ENCODE results near the gene XYLT2.

DNA sequence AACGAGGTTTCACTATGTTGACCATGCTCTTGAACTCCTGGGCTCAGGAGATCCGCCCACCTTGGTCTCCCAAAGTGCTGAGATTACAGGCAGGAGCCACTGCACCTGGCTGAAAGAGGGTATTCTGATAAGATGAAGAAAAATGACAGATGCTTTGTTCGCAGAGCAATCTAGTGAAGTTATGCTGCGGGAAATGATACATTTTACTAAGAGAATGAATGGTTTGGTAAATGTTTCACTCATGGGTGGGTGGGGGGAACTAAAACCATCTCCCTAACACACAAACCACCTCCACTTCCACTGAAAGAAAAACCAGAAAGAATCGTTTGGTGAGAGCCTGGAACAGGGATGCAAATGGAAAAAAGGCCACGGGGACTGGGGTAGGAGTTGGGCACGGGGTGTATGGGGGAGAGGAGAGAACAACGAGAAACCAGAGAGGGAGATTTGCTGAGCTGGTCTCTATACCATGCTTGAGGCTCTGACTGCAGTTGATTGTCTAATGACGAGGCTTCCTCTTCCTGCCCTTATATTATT lies 19.0 kb upstream of the XYLT2 start:
- TF ChIP-seq CTCF (IDR thresholded peaks at IDR 0.05; ENCODE audit: extremely low read depth in 1 of 2, insufficient read depth in 1 of 2, low read depth in 1 of 2, low read length in 2 of 2) (no peak), MYC (IDR thresholded peaks at IDR 0.05; ENCODE audit: low read depth, low read length) (no peak), POLR2AphosphoS5 (IDR thresholded peaks at IDR 0.05; ENCODE audit: insufficient read depth, low read depth, low read length) (no peak), GATA2 (IDR thresholded peaks at IDR 0.05; ENCODE audit: insufficient read depth, insufficient read length, low read depth, low read length) (no peak), POLR2A (IDR thresholded peaks at IDR 0.05; ENCODE audit: low read depth, low read length) (no peak), EZH2 (IDR thresholded peaks at IDR 0.05; ENCODE audit: borderline replicate concordance, low read depth, low read length, severe bottlenecking) (no peak)
- TF ChIP-seq, protein P1, sequence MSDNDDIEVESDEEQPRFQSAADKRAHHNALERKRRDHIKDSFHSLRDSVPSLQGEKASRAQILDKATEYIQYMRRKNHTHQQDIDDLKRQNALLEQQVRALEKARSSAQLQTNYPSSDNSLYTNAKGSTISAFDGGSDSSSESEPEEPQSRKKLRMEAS (IDR thresholded peaks at IDR 0.05; ENCODE audit: insufficient read depth, insufficient read length), result no peak
